Astrocyte of the cerebellum (primary cell): ENCODE measurements around the gene ITGAE.
"Not testable (repeated sequence)": the region's sequence is repeated elsewhere in the genome, so short reads cannot be mapped to it uniquely, and the experiment has no call there.

Experiments used
- DNase-seq: peaks from one replicate; pipeline ENCODE4 v3.0.0-alpha.2; 2011; ENCODE audit warnings: low read depth
- H3K4me3 ChIP-seq: 2 replicates; pipeline ENCODE4 v1.5.1; 2011; ENCODE audit warnings: mild to moderate bottlenecking, low read depth, low read length, moderate library complexity
- in situ Hi-C: cut with HindIII; loops from 2 replicates; pipeline ENCODE4 v1.10.0; 2017; ENCODE audit warnings: low sequenced_read_pairs
- TF ChIP-seq, protein P1 (sequence below): IDR thresholded peaks from 2 replicates; pipeline ENCODE4 v1.5.1; 2012; ENCODE audit warnings: low read length, low read depth, moderate library complexity, mild to moderate bottlenecking; ENCODE audit errors: missing control alignments

Gene ITGAE

GRCh38 chr17:3738562-3739295, 62.3 kb downstream of the ITGAE start:
- DNase-seq = no peak
- no peak overlapping the region for H3K4me3 ChIP-seq
- in situ Hi-C loops = no loop called here
- TF ChIP-seq, protein P1, sequence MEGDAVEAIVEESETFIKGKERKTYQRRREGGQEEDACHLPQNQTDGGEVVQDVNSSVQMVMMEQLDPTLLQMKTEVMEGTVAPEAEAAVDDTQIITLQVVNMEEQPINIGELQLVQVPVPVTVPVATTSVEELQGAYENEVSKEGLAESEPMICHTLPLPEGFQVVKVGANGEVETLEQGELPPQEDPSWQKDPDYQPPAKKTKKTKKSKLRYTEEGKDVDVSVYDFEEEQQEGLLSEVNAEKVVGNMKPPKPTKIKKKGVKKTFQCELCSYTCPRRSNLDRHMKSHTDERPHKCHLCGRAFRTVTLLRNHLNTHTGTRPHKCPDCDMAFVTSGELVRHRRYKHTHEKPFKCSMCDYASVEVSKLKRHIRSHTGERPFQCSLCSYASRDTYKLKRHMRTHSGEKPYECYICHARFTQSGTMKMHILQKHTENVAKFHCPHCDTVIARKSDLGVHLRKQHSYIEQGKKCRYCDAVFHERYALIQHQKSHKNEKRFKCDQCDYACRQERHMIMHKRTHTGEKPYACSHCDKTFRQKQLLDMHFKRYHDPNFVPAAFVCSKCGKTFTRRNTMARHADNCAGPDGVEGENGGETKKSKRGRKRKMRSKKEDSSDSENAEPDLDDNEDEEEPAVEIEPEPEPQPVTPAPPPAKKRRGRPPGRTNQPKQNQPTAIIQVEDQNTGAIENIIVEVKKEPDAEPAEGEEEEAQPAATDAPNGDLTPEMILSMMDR = no peak

DNA sequence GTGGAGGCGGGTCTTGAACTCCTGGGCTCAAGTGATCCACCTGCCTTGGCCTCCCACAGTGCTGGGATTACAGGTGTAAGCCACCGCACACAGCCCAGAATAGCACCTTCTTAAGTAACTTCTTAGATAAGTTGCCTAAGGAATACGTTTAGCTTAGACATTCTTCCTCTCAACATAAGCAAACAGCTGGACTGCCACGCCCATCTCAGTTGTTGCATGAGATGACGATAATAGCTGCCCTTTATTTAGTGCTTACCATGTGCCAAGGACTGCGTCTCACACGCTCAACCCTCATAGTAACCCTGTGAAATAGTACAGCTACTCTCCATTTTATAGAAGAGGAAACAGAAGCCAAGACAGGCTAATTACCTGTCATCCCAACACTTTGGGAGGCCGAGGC, 65.5 kb downstream of the ITGAE start:
- TF ChIP-seq, protein P1 = no peak
- DNase-seq = no peak
- in situ Hi-C loops = no loop called here
- H3K4me3 ChIP-seq = no peak overlapping the region

DNA sequence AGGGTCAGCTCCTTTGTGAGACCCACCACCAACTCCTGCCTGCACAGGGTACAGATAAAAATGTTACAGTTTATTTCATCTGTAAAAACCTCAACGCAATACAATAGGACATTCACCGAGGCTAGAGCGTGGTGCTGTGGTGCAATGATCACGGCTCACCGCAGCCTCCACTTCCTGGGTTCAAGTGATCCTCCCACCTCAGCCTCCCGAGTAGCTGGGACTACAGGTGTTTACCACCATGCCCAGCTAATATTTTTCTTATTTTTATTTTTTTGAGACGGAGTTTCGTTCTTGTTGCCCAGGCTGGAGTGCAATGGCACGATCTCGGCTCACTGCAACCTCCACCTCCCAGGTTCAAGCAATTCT, 66.1 kb downstream of the ITGAE start:
- in situ Hi-C loops, DNase-seq, H3K4me3 ChIP-seq: not testable (repeated sequence)

GRCh38 chr17:3732210-3732621, 68.8 kb downstream of the ITGAE start:
- H3K4me3 ChIP-seq = no peak overlapping the region

GRCh38 chr17:3730881-3731429, 70.0 kb downstream of the ITGAE start:
- no peak overlapping the region for H3K4me3 ChIP-seq
- no peak for DNase-seq
- in situ Hi-C loops = no loop called here
- TF ChIP-seq, protein P1 = no peak

More at GRCh38 chr17:3732210-3732621, 68.8 kb downstream of the ITGAE start:
- TF ChIP-seq, protein P1 = no peak
- no peak for DNase-seq
- in situ Hi-C loops = no loop called here

GRCh38 chr17:3729881-3730280, 71.1 kb downstream of the ITGAE start:
- in situ Hi-C loops = no loop called here
- H3K4me3 ChIP-seq = no peak overlapping the region
- TF ChIP-seq, protein P1 = no peak
- no peak for DNase-seq

DNA sequence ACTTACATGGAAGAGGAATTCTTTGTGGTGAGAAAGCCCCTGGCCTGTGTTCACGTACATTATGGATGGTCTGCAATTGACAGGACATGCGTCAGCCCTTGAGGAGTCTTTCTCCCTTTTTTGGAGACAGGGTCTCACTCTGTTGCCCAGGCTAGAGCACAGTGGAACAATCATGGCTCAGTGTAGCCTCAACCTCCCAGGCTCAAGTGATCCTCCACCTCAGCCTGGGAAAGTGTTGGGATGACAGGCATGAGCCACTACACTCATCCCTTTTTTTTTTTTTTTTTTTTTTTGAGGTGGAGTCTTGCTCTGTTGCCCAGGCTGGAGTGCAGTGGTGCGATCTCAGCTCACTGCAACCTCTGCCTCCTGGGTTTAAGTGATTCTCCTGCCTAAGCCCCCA, 72.9 kb downstream of the ITGAE start:
- DNase-seq, in situ Hi-C loops, H3K4me3 ChIP-seq: not testable (repeated sequence)
